Neural crest cell (in vitro differentiated cells): ENCODE data around the gene DNAJB6. TPM values are rescaled to one million over a fixed set of nuclear protein-coding genes. Genes with fewer than 3 reads are reported as not detected.

Experiments used
- DNase-seq: peaks from one replicate; pipeline ENCODE4 v3.0.0; 2021; ENCODE audit warnings: low read depth, mixed read lengths, low spot score
- H3K27ac Mint-ChIP-seq: one replicate; pipeline ENCODE4 v1.8.0; 2021; ENCODE audit warnings: mild to moderate bottlenecking, mixed read lengths; ENCODE audit not compliant: unreplicated experiment
- H3K27me3 Mint-ChIP-seq: 2 replicates; pipeline ENCODE4 v1.8.0; 2021; ENCODE audit warnings: low read depth, mild to moderate bottlenecking, mixed read lengths
- H3K36me3 Mint-ChIP-seq: 2 replicates; pipeline ENCODE4 v1.8.0; 2021; ENCODE audit warnings: low read depth, mild to moderate bottlenecking, mixed read lengths
- H3K4me1 Mint-ChIP-seq: 2 replicates; pipeline ENCODE4 v1.8.0; 2021; ENCODE audit warnings: mixed read lengths
- H3K4me3 Mint-ChIP-seq: one replicate; pipeline ENCODE4 v1.8.0; 2021; ENCODE audit warnings: mild to moderate bottlenecking, mixed read lengths
- H3K9me3 Mint-ChIP-seq: 2 replicates; pipeline ENCODE4 v1.8.0; 2021; ENCODE audit warnings: mixed read lengths
- total RNA-seq: library from RNA; stranded (reverse); gene quantifications from 2 replicates; pipeline ENCODE4 v1.2.1, GENCODE V29; 2021
- TF ChIP-seq, protein P1 (sequence below): fragments of 200-600 bp; sonication (generic); conservative IDR thresholded peaks from 2 replicates; pipeline ENCODE4 v1.5.0; 2021; ENCODE audit warnings: antibody characterized with exemption, mild to moderate bottlenecking

DNAJB6 gene
- total RNA-seq, 1 donor from 2014 or later, result 102 TPM

DNA sequence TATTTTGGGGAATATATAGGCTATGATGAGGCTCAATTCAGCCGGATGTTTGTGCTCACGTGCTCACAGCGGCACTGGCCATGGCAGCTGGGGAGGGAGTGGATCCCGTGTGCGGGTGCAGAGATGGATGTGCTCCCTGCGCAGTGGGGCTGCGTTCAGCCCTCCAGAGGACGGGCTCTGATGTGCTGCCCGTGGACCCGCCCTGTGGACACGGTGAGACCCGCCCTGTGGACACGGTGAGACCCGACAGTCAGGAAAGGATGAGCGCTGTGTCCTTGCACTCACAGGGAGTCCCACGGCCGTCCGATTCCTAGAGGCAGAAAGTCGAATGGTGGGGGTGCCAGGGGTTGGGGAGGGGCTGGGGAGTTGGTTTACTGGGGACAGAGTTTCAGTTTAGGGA is 89.0 kb downstream of the DNAJB6 start:
- H3K4me1 Mint-ChIP-seq, result no peaks in the 10 kb centered on the region
- H3K27ac Mint-ChIP-seq, result no peak overlapping the region
- TF ChIP-seq, protein P1, sequence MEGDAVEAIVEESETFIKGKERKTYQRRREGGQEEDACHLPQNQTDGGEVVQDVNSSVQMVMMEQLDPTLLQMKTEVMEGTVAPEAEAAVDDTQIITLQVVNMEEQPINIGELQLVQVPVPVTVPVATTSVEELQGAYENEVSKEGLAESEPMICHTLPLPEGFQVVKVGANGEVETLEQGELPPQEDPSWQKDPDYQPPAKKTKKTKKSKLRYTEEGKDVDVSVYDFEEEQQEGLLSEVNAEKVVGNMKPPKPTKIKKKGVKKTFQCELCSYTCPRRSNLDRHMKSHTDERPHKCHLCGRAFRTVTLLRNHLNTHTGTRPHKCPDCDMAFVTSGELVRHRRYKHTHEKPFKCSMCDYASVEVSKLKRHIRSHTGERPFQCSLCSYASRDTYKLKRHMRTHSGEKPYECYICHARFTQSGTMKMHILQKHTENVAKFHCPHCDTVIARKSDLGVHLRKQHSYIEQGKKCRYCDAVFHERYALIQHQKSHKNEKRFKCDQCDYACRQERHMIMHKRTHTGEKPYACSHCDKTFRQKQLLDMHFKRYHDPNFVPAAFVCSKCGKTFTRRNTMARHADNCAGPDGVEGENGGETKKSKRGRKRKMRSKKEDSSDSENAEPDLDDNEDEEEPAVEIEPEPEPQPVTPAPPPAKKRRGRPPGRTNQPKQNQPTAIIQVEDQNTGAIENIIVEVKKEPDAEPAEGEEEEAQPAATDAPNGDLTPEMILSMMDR, result no peak
- H3K9me3 Mint-ChIP-seq, result no peaks in the 10 kb centered on the region
- no peaks in the 10 kb centered on the region for H3K36me3 Mint-ChIP-seq
- no peak overlapping the region for H3K4me3 Mint-ChIP-seq
- DNase-seq, result no peak
- H3K27me3 Mint-ChIP-seq, result no peaks in the 10 kb centered on the region

GRCh38 chr7:157426463-157427301 is 89.9 kb downstream of the DNAJB6 start:
- Mint-ChIP-seq H3K36me3 (no peaks in the 10 kb centered on the region), H3K27me3 (no peaks in the 10 kb centered on the region), H3K4me1 (no peaks in the 10 kb centered on the region), H3K9me3 (no peaks in the 10 kb centered on the region), H3K27ac (no peak overlapping the region), H3K4me3 (no peak overlapping the region)
- TF ChIP-seq, protein P1, result no peak
- DNase-seq, result no peak

- Mint-ChIP-seq H3K4me3 (no peak overlapping the region), H3K27me3 (no peaks in the 10 kb centered on the region), H3K27ac (no peak overlapping the region), H3K9me3 (no peaks in the 10 kb centered on the region), H3K4me1 (peaks cover 9% of the 10 kb centered on the region), H3K36me3 (no peaks in the 10 kb centered on the region)
- DNase-seq, result no peak
- TF ChIP-seq, protein P1, result no peak
Observed at GRCh38 chr7:157427811-157428553, 91.2 kb downstream of the DNAJB6 start.

DNA sequence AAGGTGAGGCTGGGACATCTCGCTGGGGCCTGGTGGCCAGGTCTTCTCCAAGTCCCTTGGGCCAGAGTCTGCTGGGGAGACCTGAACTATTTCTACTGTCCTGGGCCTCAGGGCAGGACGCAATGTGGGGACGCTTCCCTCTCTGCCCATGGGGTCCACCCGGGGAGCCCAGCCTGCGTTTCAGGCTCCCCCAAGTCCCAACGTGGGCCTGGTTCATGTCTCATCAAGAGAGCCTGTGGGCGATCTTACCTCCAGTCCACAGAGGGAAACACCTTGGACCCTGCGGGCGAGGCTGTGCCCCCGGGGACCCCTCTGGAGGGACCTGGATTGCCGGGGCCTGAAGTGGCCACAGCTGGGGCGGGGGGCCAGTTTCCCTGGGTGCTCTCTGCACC is 91.7 kb downstream of the DNAJB6 start:
- Mint-ChIP-seq H3K36me3 (no peaks in the 10 kb centered on the region), H3K27ac (no peak overlapping the region), H3K9me3 (no peaks in the 10 kb centered on the region), H3K4me1 (peaks cover 15% of the 10 kb centered on the region), H3K27me3 (no peaks in the 10 kb centered on the region), H3K4me3 (no peak overlapping the region)
- DNase-seq, result no peak
- TF ChIP-seq, protein P1, result no peak

- Mint-ChIP-seq H3K4me1 (peaks cover 19% of the 10 kb centered on the region), H3K27me3 (no peaks in the 10 kb centered on the region), H3K36me3 (no peaks in the 10 kb centered on the region), H3K4me3 (no peak overlapping the region), H3K27ac (peak overlapping the region; percentile 71), H3K9me3 (no peaks in the 10 kb centered on the region)
- TF ChIP-seq, protein P1, result no peak
- no peak for DNase-seq
Observed at GRCh38 chr7:157429001-157429679, 92.3 kb downstream of the DNAJB6 start.
